ENCODE data around the gene STK32B. TPM values are rescaled to one million over a fixed set of nuclear protein-coding genes. Genes with fewer than 3 reads are reported as not detected.

The STK32B gene
- total RNA-seq, 4 donors from 2014 or later = 0.09 to 3.2 (median 0.38) TPM; not detected in 1

DNA sequence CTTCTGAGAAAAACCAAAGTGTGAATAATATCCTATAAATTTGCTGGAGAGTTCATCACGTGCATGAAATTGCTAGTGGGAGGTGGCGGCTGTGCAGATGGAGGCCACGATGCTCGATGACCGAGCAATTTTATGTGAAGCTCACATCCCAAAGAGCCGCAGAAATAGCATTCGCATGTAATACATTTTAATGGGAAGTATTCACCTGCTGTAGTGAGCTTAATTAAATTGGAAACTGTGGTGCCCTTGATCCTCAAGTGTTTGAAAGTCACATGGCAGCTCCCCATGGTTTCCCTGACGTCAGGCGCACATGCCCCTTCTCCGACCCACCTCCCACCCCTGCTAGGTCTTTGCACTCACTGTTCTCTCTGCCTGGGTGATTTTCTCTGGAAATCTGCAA, 136.8 kb downstream of the STK32B start:
- TF ChIP-seq, protein P1, sequence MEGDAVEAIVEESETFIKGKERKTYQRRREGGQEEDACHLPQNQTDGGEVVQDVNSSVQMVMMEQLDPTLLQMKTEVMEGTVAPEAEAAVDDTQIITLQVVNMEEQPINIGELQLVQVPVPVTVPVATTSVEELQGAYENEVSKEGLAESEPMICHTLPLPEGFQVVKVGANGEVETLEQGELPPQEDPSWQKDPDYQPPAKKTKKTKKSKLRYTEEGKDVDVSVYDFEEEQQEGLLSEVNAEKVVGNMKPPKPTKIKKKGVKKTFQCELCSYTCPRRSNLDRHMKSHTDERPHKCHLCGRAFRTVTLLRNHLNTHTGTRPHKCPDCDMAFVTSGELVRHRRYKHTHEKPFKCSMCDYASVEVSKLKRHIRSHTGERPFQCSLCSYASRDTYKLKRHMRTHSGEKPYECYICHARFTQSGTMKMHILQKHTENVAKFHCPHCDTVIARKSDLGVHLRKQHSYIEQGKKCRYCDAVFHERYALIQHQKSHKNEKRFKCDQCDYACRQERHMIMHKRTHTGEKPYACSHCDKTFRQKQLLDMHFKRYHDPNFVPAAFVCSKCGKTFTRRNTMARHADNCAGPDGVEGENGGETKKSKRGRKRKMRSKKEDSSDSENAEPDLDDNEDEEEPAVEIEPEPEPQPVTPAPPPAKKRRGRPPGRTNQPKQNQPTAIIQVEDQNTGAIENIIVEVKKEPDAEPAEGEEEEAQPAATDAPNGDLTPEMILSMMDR (IDR thresholded peaks at IDR 0.05) = no peak
- no peak for TF ChIP-seq POLR2A (IDR thresholded peaks at IDR 0.05)
- H3K4me1 ChIP-seq = no peaks in the 10 kb centered on the region
- no peaks in the 10 kb centered on the region for H3K9me3 ChIP-seq
- no peak overlapping the region for H3K27ac ChIP-seq
- H3K4me3 ChIP-seq = no peak overlapping the region
- 85 to 88% methylated on average over 10 of the region's 10 CpGs for WGBS, 2 donors
- H3K27me3 ChIP-seq = no peaks in the 10 kb centered on the region
- intact Hi-C loops (cut with DNase I) = no loop called here
- H3K36me3 ChIP-seq = no peaks in the 10 kb centered on the region
- DNase-seq = no peak

DNA sequence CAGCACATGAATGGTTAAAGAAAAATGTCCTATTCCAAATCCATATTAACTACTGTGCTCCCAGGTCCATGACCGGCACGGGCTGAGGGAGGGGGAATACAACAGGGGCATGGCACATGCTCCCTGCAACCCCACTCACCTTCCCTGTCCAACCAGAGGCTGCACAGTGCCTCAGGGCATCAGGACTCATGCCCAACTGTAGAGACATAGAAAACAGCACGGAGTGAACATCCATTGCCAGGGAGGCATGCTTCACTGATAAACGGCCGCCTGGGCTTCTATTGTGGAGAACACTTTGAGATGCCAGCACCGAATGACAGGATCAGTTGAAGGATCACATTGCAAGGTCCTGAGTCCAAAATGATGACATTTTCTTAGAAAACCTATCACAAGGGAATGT, 140.6 kb downstream of the STK32B start:
- 56 to 63% methylated on average over 4 to 6 of the region's 6 CpGs for WGBS, 2 donors
- Histone ChIP-seq H3K9me3 (no peaks in the 10 kb centered on the region), H3K4me3 (no peak overlapping the region), H3K36me3 (no peaks in the 10 kb centered on the region), H3K4me1 (no peaks in the 10 kb centered on the region), H3K27ac (no peak overlapping the region), H3K27me3 (no peaks in the 10 kb centered on the region)
- DNase-seq = no peak
- intact Hi-C loops (cut with DNase I) = no loop called here
- no peak for TF ChIP-seq POLR2A (IDR thresholded peaks at IDR 0.05)
- TF ChIP-seq, protein P1 (IDR thresholded peaks at IDR 0.05) = no peak

DNA sequence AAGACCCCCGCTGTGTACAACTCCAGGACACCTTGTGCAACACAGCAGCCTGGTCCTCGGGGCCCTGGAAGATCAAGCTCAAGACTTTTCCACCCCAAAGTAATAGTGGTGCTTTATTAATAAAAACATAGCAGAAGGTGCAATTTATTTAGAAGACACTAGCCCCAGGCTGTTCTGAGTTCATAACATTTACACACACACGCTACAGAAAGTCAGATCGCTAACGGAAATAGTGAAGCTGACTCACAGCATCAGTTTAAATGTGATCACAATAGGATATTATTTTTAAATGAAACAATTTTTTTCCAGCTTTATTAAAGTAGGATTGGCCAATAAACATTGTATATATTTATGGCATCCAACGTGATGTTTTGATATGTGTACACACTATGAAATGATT, 141.0 kb downstream of the STK32B start:
- no peaks in the 10 kb centered on the region for H3K9me3 ChIP-seq
- H3K27ac ChIP-seq = no peak overlapping the region
- no peaks in the 10 kb centered on the region for H3K36me3 ChIP-seq
- H3K4me1 ChIP-seq = no peaks in the 10 kb centered on the region
- no peak for DNase-seq
- 58 to 67% methylated on average over 6 of the region's 6 CpGs for WGBS, 2 donors
- TF ChIP-seq, protein P1 (IDR thresholded peaks at IDR 0.05) = no peak
- no peak for TF ChIP-seq POLR2A (IDR thresholded peaks at IDR 0.05)
- no peaks in the 10 kb centered on the region for H3K27me3 ChIP-seq
- intact Hi-C loops (cut with DNase I) = no loop called here
- H3K4me3 ChIP-seq = no peak overlapping the region

DNA sequence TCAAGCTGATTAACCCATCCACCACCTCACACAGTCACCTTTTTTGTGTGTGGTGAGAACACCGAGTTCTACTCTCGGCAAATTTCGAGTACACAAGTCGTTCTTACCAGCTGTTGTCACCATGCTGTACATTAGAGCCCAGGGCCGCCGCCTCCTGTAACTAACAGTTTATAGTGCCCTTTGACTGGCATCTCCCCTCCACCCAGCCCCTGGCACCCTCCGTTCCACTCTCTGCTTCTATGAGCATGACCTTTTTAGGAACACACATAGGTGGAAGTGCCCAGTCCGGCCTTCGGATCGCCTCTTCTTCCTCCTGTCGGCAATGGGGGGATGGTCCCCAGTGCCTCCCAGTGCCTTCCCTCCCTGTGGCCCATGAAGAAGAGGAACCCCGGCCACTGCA, 141.4 kb downstream of the STK32B start:
- Histone ChIP-seq H3K4me3 (no peak overlapping the region), H3K27ac (no peak overlapping the region), H3K9me3 (no peaks in the 10 kb centered on the region), H3K27me3 (no peaks in the 10 kb centered on the region), H3K36me3 (no peaks in the 10 kb centered on the region), H3K4me1 (no peaks in the 10 kb centered on the region)
- intact Hi-C loops (cut with DNase I) = no loop called here
- TF ChIP-seq, protein P1 (IDR thresholded peaks at IDR 0.05) = no peak
- no peak for TF ChIP-seq POLR2A (IDR thresholded peaks at IDR 0.05)
- DNase-seq = no peak
- 78 to 80% methylated on average over 6 to 11 of the region's 12 CpGs for WGBS, 2 donors

DNA sequence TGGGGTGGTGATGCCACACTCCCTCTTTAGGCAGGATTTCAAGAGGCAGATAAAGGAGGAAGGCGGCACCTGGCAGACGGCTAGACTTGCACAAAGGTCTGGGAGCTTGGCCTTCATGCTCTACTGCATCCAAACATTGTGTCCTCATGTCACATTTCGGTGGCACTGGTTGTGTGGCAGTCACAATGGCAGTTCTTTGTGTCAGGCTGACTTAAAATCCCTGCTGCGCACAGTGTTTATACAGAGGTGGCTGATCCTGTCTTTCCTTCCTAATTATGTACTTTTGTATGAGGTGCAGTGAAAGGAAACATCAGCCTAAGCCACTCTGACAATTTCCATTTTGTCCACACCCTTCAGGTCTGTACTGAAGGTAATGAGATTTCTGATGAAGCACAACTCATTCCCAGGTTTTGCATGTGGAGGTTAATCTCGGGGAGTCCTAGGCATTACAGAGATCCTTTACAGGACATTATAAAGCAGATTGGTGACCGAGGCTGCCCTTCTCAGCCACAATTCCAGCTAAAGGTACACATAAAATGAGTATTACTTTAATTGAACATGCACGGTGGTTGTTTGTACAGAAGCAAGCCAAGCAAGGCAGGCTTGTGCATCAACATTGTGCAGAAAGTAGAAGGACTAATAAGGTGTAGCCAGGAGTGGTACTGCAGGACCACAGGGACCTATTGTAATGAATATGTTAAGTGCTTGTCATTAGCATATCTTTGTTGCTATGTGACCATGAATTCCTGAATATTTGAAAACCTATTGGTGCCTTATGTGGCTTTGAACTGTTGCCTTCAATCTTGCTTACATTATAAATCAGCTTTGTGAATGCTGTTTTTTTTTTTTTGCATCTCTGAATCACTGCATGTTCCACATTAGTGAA, 147.6 kb downstream of the STK32B start:
- DNase-seq = no peak
- WGBS, 2 donors = 61 to 62% methylated on average over 7 of the region's 7 CpGs
- Histone ChIP-seq H3K4me3 (no peak overlapping the region), H3K27ac (no peak overlapping the region), H3K27me3 (no peaks in the 10 kb centered on the region), H3K4me1 (no peaks in the 10 kb centered on the region), H3K36me3 (no peaks in the 10 kb centered on the region), H3K9me3 (no peaks in the 10 kb centered on the region)
- TF ChIP-seq, protein P1 (IDR thresholded peaks at IDR 0.05) = no peak
- TF ChIP-seq POLR2A (IDR thresholded peaks at IDR 0.05) = no peak
- intact Hi-C loops (cut with DNase I) = no loop called here
